K562 (cell line): ENCODE results near the gene CD164. TPM values are rescaled to one million over a fixed set of nuclear protein-coding genes. Genes with fewer than 3 reads are reported as not detected.

Source experiments
- ATAC-seq: fragments of 200-7000 bp; cut with Tn5 transposase; 3 replicates; pipeline ENCODE4 v1.9.1; 2020; ENCODE audit warnings: moderate library complexity
- BruUV-seq: library from RNA; stranded (reverse); fragments of 400-500 nt; replicated peaks from 2 replicates; lab custom pipeline; 2021; lab: Mats Ljungman, UMichigan
- CTCF ChIA-PET: fragments of 300-600 bp; formaldehyde crosslinking; extraction: SDS; loops from one replicate; lab custom pipeline; 2021; ENCODE audit warnings: low intra/inter-chr PET ratio; lab: Yijun Ruan, JAX
- POLR2A ChIA-PET: fragments of 300-600, 350-650 bp; sonication (Branson Sonifier 250); formaldehyde crosslinking; extraction: SDS; loops from one replicate; lab custom pipeline; 2021; ENCODE audit warnings: antibody characterized with exemption, inconsistent platforms; lab: Yijun Ruan, JAX
- DNase-seq, 4 experiments: peaks; one replicate each; pipeline versions ENCODE4 v3.0.0 to v3.0.0-alpha.2; 2011 to 2018; ENCODE audit warnings: low spot score in 3 of 4, mixed read lengths in 3 of 4; ENCODE audit errors: extremely low read depth in 1 of 4
- FAIRE-seq: peaks from 2 replicates; lab custom pipeline; 2011; peaks lifted over from hg19 to GRCh38; lab: Jason Lieb, UNC
- H2AFZ ChIP-seq: 2 replicates; pipeline ENCODE4 v1.6.0; 2011; ENCODE audit warnings: low read depth, low read length, control low read depth, inconsistent platforms
- H3K27ac ChIP-seq: fragments of 200-600 bp; 3 replicates; pipeline ENCODE4 v1.8.0; 2011; ENCODE audit warnings: low read depth, mild to moderate bottlenecking, control low read depth, inconsistent platforms, low read length, moderate library complexity, mixed read lengths; ENCODE audit errors: extremely low read depth
- H3K27me3 ChIP-seq, 2 experiments: fragments of 300-600 bp in 1 of 2; 2 replicates in 1 of 2; 3 replicates in 1 of 2; pipeline versions ENCODE4 v1.6.0 to v1.8.0; 2011; ENCODE audit warnings: inconsistent platforms in 2 of 2, low read length in 2 of 2, mild to moderate bottlenecking in 1 of 2, mixed read lengths in 1 of 2, moderate library complexity in 1 of 2; ENCODE audit not compliant: control insufficient read depth in 2 of 2, insufficient read depth in 2 of 2
- H3K36me3 ChIP-seq: fragments of 300-600 bp; 3 replicates; pipeline ENCODE4 v1.8.0; 2011; ENCODE audit warnings: mild to moderate bottlenecking, low read length, inconsistent platforms; ENCODE audit not compliant: control insufficient read depth, insufficient read depth
- H3K4me1 ChIP-seq, 2 experiments: fragments of 200-600 bp in 1 of 2; replicated peaks in 1 of 2; 2 replicates in 1 of 2; 3 replicates in 1 of 2; pipeline versions ENCODE4 v1.5.1 to v1.8.0; 2011; ENCODE audit warnings: inconsistent platforms in 2 of 2, low read length in 2 of 2, mild to moderate bottlenecking in 1 of 2, mixed read lengths in 1 of 2, moderate library complexity in 1 of 2; ENCODE audit not compliant: control insufficient read depth in 2 of 2, insufficient read depth in 2 of 2
- H3K4me2 ChIP-seq: 2 replicates; pipeline ENCODE4 v1.6.1; 2011; ENCODE audit warnings: low read length, control low read depth, inconsistent platforms, mixed read lengths; ENCODE audit not compliant: insufficient read depth
- H3K4me3 ChIP-seq: fragments of 200-600 bp; sonication (generic), shearing (Covaris generic); 2 replicates; pipeline ENCODE4 v1.5.1; 2016; ENCODE audit warnings: control low read depth, inconsistent platforms
- H3K79me2 ChIP-seq: fragments of 200-600 bp; 3 replicates; pipeline ENCODE4 v1.8.0; 2011; ENCODE audit warnings: low read length, inconsistent platforms; ENCODE audit not compliant: control insufficient read depth, insufficient read depth
- H3K9ac ChIP-seq, 2 experiments: 2 replicates each; pipeline versions ENCODE4 v1.6.0 to v1.6.1; 2011; ENCODE audit warnings: low read depth in 2 of 2, low read length in 2 of 2, control low read depth in 1 of 2, inconsistent platforms in 1 of 2, mild to moderate bottlenecking in 1 of 2, mixed read lengths in 1 of 2; ENCODE audit not compliant: insufficient read depth in 1 of 2
- H3K9me1 ChIP-seq: one replicate; pipeline ENCODE4 v1.6.0; 2011; ENCODE audit warnings: inconsistent platforms, mild to moderate bottlenecking, low read length, moderate library complexity; ENCODE audit not compliant: control insufficient read depth, insufficient read depth
- H3K9me3 ChIP-seq: replicated peaks from 2 replicates; pipeline ENCODE4 v1.5.1; 2011; ENCODE audit warnings: low read depth, low read length, inconsistent platforms; ENCODE audit not compliant: control insufficient read depth, insufficient read depth
- H4K20me1 ChIP-seq: replicated peaks from 2 replicates; pipeline ENCODE4 v1.6.1; 2011; ENCODE audit warnings: low read length, inconsistent platforms, mixed read lengths; ENCODE audit not compliant: control insufficient read depth, insufficient read depth
- BACH1 ChIP-seq: fragments of 200-800 bp; sonication (Bioruptor generic); IDR thresholded peaks from 2 replicates; pipeline ENCODE4 v1.6.1; 2016; ENCODE audit warnings: missing genetic modification characterization, missing compliant biosample characterization
- CBFA2T2 ChIP-seq: fragments of 450-650 bp; conservative IDR thresholded peaks from 2 replicates; pipeline ENCODE4 v1.6.1; 2017; ENCODE audit warnings: mild to moderate bottlenecking
- CBX2 ChIP-seq: fragments of 200-600 bp; sonication (generic); IDR thresholded peaks from one replicate; pipeline ENCODE4 v1.6.1; 2012; ENCODE audit warnings: mild to moderate bottlenecking, low read length, inconsistent platforms; ENCODE audit not compliant: insufficient read depth, poor library complexity, severe bottlenecking
- DACH1 ChIP-seq: fragments of 450-650 bp; IDR thresholded peaks from 2 replicates; pipeline ENCODE4 v1.6.1; 2018; ENCODE audit not compliant: partially characterized antibody
- EP400 ChIP-seq: fragments of 450-650 bp; IDR thresholded peaks from 2 replicates; pipeline ENCODE4 v1.6.1; 2017; ENCODE audit warnings: antibody characterized with exemption, mild to moderate bottlenecking, moderate library complexity
- ESRRA ChIP-seq: fragments of 450-650 bp; IDR thresholded peaks from 2 replicates; pipeline ENCODE4 v1.6.1; 2014; ENCODE audit warnings: low read depth, mild to moderate bottlenecking, moderate library complexity, borderline replicate concordance
- FOXK2 ChIP-seq, 2 experiments: fragments of 450-650 bp; IDR thresholded peaks in 1 of 2; conservative IDR thresholded peaks in 1 of 2; 2 replicates each; pipeline ENCODE4 v1.6.1; 2016; ENCODE audit warnings: low read depth in 2 of 2, mild to moderate bottlenecking in 1 of 2
- JUN ChIP-seq, 2 experiments: sonication (generic) in 1 of 2; formaldehyde crosslinking in 1 of 2; IDR thresholded peaks; 2 replicates each; pipeline versions ENCODE4 v1.6.1 to v1.8.0; 2012 to 2022; ENCODE audit warnings: borderline replicate concordance in 2 of 2, mild to moderate bottlenecking in 2 of 2, improper control_type of control experiment in 1 of 2, low read depth in 1 of 2, low read length in 1 of 2, missing genetic modification reagents in 1 of 2
- KDM1A ChIP-seq, 2 experiments: fragments of 450-650 bp; IDR thresholded peaks; 2 replicates each; pipeline ENCODE4 v1.6.1; 2016; ENCODE audit warnings: mild to moderate bottlenecking in 2 of 2
- LCOR ChIP-seq: sonication (generic); formaldehyde crosslinking; IDR thresholded peaks from 2 replicates; pipeline ENCODE4 v1.8.0; 2022; ENCODE audit warnings: mild to moderate bottlenecking, missing genetic modification reagents
- MAFG ChIP-seq: fragments of 450-650 bp; conservative IDR thresholded peaks from 2 replicates; pipeline ENCODE4 v1.6.1; 2016; ENCODE audit warnings: missing genetic modification characterization, missing compliant biosample characterization
- MYC ChIP-seq, 2 experiments: fragments of 250-450 bp in 1 of 2; sonication (Bioruptor Pico) in 1 of 2; IDR thresholded peaks; 2 replicates each; pipeline versions ENCODE4 v1.5.1 to v1.6.1; 2012 to 2021; ENCODE audit warnings: low read depth in 2 of 2, borderline replicate concordance in 1 of 2, improper control_type of control experiment in 1 of 2, low read length in 1 of 2, mild to moderate bottlenecking in 1 of 2, moderate library complexity in 1 of 2
- NR2C2 ChIP-seq, 2 experiments: fragments of 200-800 bp in 1 of 2; sonication (Bioruptor generic) in 1 of 2; sonication (generic) in 1 of 2; formaldehyde crosslinking in 1 of 2; IDR thresholded peaks; 2 replicates each; pipeline versions ENCODE4 v1.6.1 to v1.8.0; 2016 to 2022; ENCODE audit warnings: mild to moderate bottlenecking in 1 of 2, missing compliant biosample characterization in 1 of 2, missing genetic modification characterization in 1 of 2, missing genetic modification reagents in 1 of 2
- SMAD1 ChIP-seq: fragments of 150-350 bp; IDR thresholded peaks from 2 replicates; pipeline ENCODE4 v1.6.1; 2014; ENCODE audit warnings: low read length, low read depth; ENCODE audit not compliant: partially characterized antibody
- SRSF1 ChIP-seq: fragments of 200-400 bp; formaldehyde crosslinking; IDR thresholded peaks from 2 replicates; pipeline ENCODE4 v1.6.1; 2017; ENCODE audit warnings: mild to moderate bottlenecking, low read depth, low read length, moderate library complexity
- TBP ChIP-seq: optimal IDR thresholded peaks from 2 replicates; pipeline ENCODE3; 2011; ENCODE audit warnings: low read depth, low read length, improper control_type of control experiment
- ZBTB8A ChIP-seq: fragments of 450-650 bp; IDR thresholded peaks from 2 replicates; pipeline ENCODE4 v1.6.1; 2018; ENCODE audit warnings: mild to moderate bottlenecking, moderate library complexity; ENCODE audit not compliant: partially characterized antibody
- WGBS: fragments of 100-300 bp; shearing (Covaris generic); methylation state at CpG from one replicate; pipeline ENCODE4 v1.1.6; 2016; ENCODE audit warnings: low coverage, mixed read lengths; ENCODE audit not compliant: insufficient coverage; ENCODE audit errors: missing lambda C conversion rate; 5-methylcytosine and 5-hydroxymethylcytosine counted together
- in situ Hi-C: fragments of 300-500 bp; cut with MboI; formaldehyde crosslinking; loops from 4 replicates; pipeline ENCODE4 v1.15.0; 2018; ENCODE audit warnings: inconsistent platforms, mixed read lengths
- intact Hi-C: fragments of 100-400 bp; cut with micrococcal nuclease; formaldehyde crosslinking; loops from 2 replicates; pipeline ENCODE4 v1.14.2; 2022
- polyA plus RNA-seq, 8 experiments: library from polyadenylated mRNA; depleted of rRNA in 4 of 8; stranded (reverse) in 5 of 8; unstranded in 3 of 8; fragments of >200 nt; fragmentation: Nextera tagmentation in 2 of 8; fragmentation: Illumina TruSeq in 1 of 8; extraction: Ambion mirVana in 2 of 8; extraction: Trizol in 1 of 8; gene quantifications; 2 replicates each; pipeline versions ENCODE4 v1.2.1 to v1.2.3, GENCODE V29; 2011 to 2014; ENCODE audit warnings: inconsistent platforms in 1 of 8, missing spikeins in 1 of 8
- total RNA-seq, 7 experiments: library from RNA; depleted of rRNA in 6 of 7; stranded (reverse); fragments of >200 nt in 6 of 7; fragmentation: Illumina TruSeq in 2 of 7; extraction: Trizol in 2 of 7; gene quantifications; 2 replicates each; pipeline versions ENCODE4 v1.2.1 to v1.2.3, GENCODE V29; 2011 to 2021; ENCODE audit warnings: low replicate concordance in 1 of 7
- TF ChIP-seq, protein P1 (sequence below): sonication (generic); formaldehyde crosslinking; IDR thresholded peaks from 2 replicates; pipeline ENCODE4 v1.8.1; 2023; ENCODE audit warnings: mild to moderate bottlenecking, missing genetic modification reagents

CD164 gene
- total and polyA plus RNA-seq, 9 of the 15 experiments (the other 6 are each of a cell fraction or from before 2014, with no cell fraction given): 79.5 to 317 (median 165) TPM

DNA sequence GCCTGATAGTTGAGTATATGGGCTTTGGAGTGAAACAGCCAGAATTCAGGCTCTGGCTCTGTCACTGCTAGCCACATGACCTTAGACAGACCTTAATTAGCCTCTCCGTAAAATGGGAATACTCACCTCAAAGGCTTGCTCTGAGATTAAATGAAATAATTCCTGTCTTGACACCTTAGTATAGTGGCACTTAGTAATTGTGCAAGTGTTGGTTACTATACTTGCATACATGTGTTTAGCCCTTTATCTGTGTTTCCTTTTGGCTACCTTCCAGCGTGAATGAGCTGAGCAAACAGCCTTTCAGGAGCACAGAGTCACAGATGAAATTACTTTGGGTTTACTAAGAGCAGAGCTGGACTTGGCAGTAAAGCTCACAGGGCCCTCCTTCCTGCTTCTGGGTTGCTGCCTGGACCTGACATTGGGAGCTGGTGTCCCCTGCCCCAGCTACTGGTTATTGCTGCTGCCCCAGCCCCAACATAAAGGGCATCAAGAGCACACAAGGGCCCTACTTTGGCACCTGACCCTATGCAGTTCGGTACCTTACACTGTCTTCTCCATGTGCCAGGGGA lies 32.8 kb downstream of the CD164 start:
- H4K20me1 ChIP-seq: no peaks in the 10 kb centered on the region
- CTCF ChIA-PET: no interaction called here
- peak overlapping the region; percentile 69 for H3K4me2 ChIP-seq
- H2AFZ ChIP-seq: peak overlapping the region; percentile 81
- no peak overlapping the region for H3K4me3 ChIP-seq
- intact Hi-C loops: loop anchor here (2.0 kb wide), 1 partner anchor 45 kb away; no protein-coding TSS in a partner anchor
- peak; percentile 93 for FAIRE-seq
- no peaks in the 10 kb centered on the region for H3K9me1 ChIP-seq
- in situ Hi-C loops: no loop called here
- peak; percentile 87 for ATAC-seq
- no peaks in the 10 kb centered on the region for H3K9me3 ChIP-seq
- no TSS peak for BruUV-seq
- peak overlapping the region; percentile 88 for H3K27ac ChIP-seq
- peak in 3 of 4 experiments; percentile 19 to 91 (median 83) for DNase-seq
- H3K9ac ChIP-seq: peak overlapping the region; percentile 63 to 82; a peak in 3 of 4 replicates
- peaks cover 26 to 45% of the 10 kb centered on the region in 2 experiments for H3K4me1 ChIP-seq
- peaks cover 3% of the 10 kb centered on the region; the same call in 1 of the 3 replicates for H3K36me3 ChIP-seq
- no peaks in the 10 kb centered on the region for H3K27me3 ChIP-seq
- POLR2A ChIA-PET: interaction anchor here (0.9 to 3.9 kb wide), 11 partner anchors 9 to 269 kb away, joined by 3 to 32 read pairs (median 3); partner anchors contain the start of gene CD164
- H3K79me2 ChIP-seq: no peaks in the 10 kb centered on the region
- WGBS: 20% methylated on average over 3 of the region's 3 CpGs
- TF ChIP-seq SRSF1: no peak
- peak; percentile 75 for TF ChIP-seq MAFG (tag)
- no peak for TF ChIP-seq CBX2
- TF ChIP-seq CBFA2T2: 0 out of 2 replicates have a peak, but pooled peaks have one; percentile 3
- peak; percentile 45 to 77; a peak in 3 of 4 replicates for TF ChIP-seq KDM1A (IDR thresholded peaks at IDR 0.05)
- no peak for TF ChIP-seq ZBTB8A
- no peak for TF ChIP-seq NR2C2 (CRISPR knock-in tag; IDR thresholded peaks at IDR 0.05)
- TF ChIP-seq NR2C2 (tag; IDR thresholded peaks at IDR 0.05): peak; percentile 52
- TF ChIP-seq TBP: peak; percentile 42
- TF ChIP-seq, protein P1, sequence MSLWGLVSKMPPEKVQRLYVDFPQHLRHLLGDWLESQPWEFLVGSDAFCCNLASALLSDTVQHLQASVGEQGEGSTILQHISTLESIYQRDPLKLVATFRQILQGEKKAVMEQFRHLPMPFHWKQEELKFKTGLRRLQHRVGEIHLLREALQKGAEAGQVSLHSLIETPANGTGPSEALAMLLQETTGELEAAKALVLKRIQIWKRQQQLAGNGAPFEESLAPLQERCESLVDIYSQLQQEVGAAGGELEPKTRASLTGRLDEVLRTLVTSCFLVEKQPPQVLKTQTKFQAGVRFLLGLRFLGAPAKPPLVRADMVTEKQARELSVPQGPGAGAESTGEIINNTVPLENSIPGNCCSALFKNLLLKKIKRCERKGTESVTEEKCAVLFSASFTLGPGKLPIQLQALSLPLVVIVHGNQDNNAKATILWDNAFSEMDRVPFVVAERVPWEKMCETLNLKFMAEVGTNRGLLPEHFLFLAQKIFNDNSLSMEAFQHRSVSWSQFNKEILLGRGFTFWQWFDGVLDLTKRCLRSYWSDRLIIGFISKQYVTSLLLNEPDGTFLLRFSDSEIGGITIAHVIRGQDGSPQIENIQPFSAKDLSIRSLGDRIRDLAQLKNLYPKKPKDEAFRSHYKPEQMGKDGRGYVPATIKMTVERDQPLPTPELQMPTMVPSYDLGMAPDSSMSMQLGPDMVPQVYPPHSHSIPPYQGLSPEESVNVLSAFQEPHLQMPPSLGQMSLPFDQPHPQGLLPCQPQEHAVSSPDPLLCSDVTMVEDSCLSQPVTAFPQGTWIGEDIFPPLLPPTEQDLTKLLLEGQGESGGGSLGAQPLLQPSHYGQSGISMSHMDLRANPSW: no peak
- TF ChIP-seq MYC (IDR thresholded peaks at IDR 0.05; ENCODE audit: low read depth, low read length): peak; percentile 72
- no peak for TF ChIP-seq MYC (CRISPR knock-in tag; IDR thresholded peaks at IDR 0.05; ENCODE audit: borderline replicate concordance, low read depth)
- TF ChIP-seq BACH1: peak; percentile 79
- TF ChIP-seq ESRRA: peak; percentile 93
- no peak for TF ChIP-seq JUN (IDR thresholded peaks at IDR 0.05; ENCODE audit: borderline replicate concordance, low read depth, low read length)
- TF ChIP-seq JUN (CRISPR knock-in tag; IDR thresholded peaks at IDR 0.05; ENCODE audit: borderline replicate concordance): no peak
- TF ChIP-seq FOXK2 (conservative IDR thresholded peaks at IDR 0.05 in 1 of 2, IDR thresholded peaks at IDR 0.05 in 1 of 2; ENCODE audit: low read depth in 2 of 2): peak in 1 of 2 experiments; percentile 40; a peak in 1 of 4 replicates
- no peak for TF ChIP-seq LCOR (CRISPR knock-in tag)
- TF ChIP-seq SMAD1: peak; percentile 40
- no peak for TF ChIP-seq DACH1
- peak; percentile 63 for TF ChIP-seq EP400
